HFFc6 (cell line): ENCODE data around the gene ERC2. TPM values are rescaled to one million over a fixed set of nuclear protein-coding genes. Genes with fewer than 3 reads are reported as not detected.

Experiments used
- DNase-seq: peaks from one replicate; pipeline ENCODE4 v3.0.0-alpha.2; 2018
- H3K27ac Mint-ChIP-seq: 2 replicates; pipeline ENCODE4 v1.8.0; 2020; ENCODE audit warnings: mild to moderate bottlenecking, mixed read lengths
- H3K27me3 Mint-ChIP-seq: 2 replicates; pipeline ENCODE4 v1.8.0; 2021; ENCODE audit warnings: mild to moderate bottlenecking, moderate library complexity, mixed read lengths; ENCODE audit not compliant: insufficient read depth
- H3K36me3 Mint-ChIP-seq: 2 replicates; pipeline ENCODE4 v1.8.0; 2021; ENCODE audit warnings: low read depth, mixed read lengths
- H3K4me1 Mint-ChIP-seq: 2 replicates; pipeline ENCODE4 v1.8.0; 2020; ENCODE audit warnings: low read depth, mixed read lengths
- H3K4me3 Mint-ChIP-seq: 2 replicates; pipeline ENCODE4 v1.8.0; 2020; ENCODE audit warnings: mild to moderate bottlenecking, moderate library complexity, mixed read lengths
- H3K9me3 Mint-ChIP-seq: 2 replicates; pipeline ENCODE4 v1.8.0; 2020; ENCODE audit warnings: mild to moderate bottlenecking, mixed read lengths
- total RNA-seq, 6 experiments: library from RNA; stranded (reverse); fragmentation: NEBNext Ultra II Directional; extraction: Animal tissue kit (Norgen Biotek cat#: 25700); gene quantifications; 2 replicates in 1 of 6; 3 replicates in 5 of 6; pipeline ENCODE4 v1.2.3, GENCODE V29; 2021
- TF ChIP-seq, protein P1 (sequence below): fragments of 200-600 bp; sonication (generic); IDR thresholded peaks from 2 replicates; pipeline ENCODE4 v1.5.0; 2021; ENCODE audit warnings: antibody characterized with exemption, mild to moderate bottlenecking

The ERC2 gene
- total RNA-seq, 6 experiments from 2014 or later: 0.11 TPM; not detected in 5

DNA sequence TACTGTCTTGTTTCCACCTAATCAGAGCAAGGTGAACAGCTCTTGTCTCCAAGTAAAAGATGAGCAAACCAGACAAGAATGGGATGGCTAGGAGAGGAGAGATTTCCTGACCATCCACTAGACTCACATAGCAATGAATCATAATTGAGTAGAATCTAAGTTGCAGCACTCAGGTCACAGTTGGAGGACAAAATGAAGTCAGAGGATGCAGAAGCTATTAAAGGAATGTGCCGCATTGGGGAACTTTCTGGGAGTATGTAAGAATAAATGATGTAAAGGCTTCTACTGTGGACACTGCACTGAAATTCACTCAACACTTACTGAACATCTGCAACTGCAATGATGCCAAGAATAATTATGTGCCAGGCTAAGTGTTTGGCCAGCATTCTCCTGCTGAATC is 763.7 kb downstream of the ERC2 start:
- H3K4me1 Mint-ChIP-seq: peaks cover 51% of the 10 kb centered on the region
- no peak overlapping the region; the same call in 1 of the 2 replicates for H3K4me3 Mint-ChIP-seq
- DNase-seq: peak; percentile 72
- peak overlapping the region; percentile 71 for H3K27ac Mint-ChIP-seq
- no peaks in the 10 kb centered on the region for H3K36me3 Mint-ChIP-seq
- TF ChIP-seq, protein P1, sequence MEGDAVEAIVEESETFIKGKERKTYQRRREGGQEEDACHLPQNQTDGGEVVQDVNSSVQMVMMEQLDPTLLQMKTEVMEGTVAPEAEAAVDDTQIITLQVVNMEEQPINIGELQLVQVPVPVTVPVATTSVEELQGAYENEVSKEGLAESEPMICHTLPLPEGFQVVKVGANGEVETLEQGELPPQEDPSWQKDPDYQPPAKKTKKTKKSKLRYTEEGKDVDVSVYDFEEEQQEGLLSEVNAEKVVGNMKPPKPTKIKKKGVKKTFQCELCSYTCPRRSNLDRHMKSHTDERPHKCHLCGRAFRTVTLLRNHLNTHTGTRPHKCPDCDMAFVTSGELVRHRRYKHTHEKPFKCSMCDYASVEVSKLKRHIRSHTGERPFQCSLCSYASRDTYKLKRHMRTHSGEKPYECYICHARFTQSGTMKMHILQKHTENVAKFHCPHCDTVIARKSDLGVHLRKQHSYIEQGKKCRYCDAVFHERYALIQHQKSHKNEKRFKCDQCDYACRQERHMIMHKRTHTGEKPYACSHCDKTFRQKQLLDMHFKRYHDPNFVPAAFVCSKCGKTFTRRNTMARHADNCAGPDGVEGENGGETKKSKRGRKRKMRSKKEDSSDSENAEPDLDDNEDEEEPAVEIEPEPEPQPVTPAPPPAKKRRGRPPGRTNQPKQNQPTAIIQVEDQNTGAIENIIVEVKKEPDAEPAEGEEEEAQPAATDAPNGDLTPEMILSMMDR: no peak
- no peaks in the 10 kb centered on the region for H3K9me3 Mint-ChIP-seq
- H3K27me3 Mint-ChIP-seq: no peaks in the 10 kb centered on the region; the same call in 1 of the 2 replicates

GRCh38 chr3:55702822-55703221 is 765.4 kb downstream of the ERC2 start:
- Mint-ChIP-seq H3K4me3 (no peak overlapping the region), H3K4me1 (peaks cover 57% of the 10 kb centered on the region), H3K27me3 (peaks cover 2% of the 10 kb centered on the region), H3K27ac (no peak overlapping the region), H3K9me3 (no peaks in the 10 kb centered on the region), H3K36me3 (no peaks in the 10 kb centered on the region)
- TF ChIP-seq, protein P1: no peak
- DNase-seq: no peak

GRCh38 chr3:55701997-55702396 is 766.3 kb downstream of the ERC2 start:
- no peak overlapping the region; the same call in 1 of the 2 replicates for H3K27ac Mint-ChIP-seq
- no peak for DNase-seq
- H3K4me3 Mint-ChIP-seq: no peak overlapping the region
- TF ChIP-seq, protein P1: no peak
- H3K9me3 Mint-ChIP-seq: no peaks in the 10 kb centered on the region
- H3K27me3 Mint-ChIP-seq: peaks cover 4% of the 10 kb centered on the region
- no peaks in the 10 kb centered on the region for H3K36me3 Mint-ChIP-seq
- peaks cover 61% of the 10 kb centered on the region for H3K4me1 Mint-ChIP-seq

DNA sequence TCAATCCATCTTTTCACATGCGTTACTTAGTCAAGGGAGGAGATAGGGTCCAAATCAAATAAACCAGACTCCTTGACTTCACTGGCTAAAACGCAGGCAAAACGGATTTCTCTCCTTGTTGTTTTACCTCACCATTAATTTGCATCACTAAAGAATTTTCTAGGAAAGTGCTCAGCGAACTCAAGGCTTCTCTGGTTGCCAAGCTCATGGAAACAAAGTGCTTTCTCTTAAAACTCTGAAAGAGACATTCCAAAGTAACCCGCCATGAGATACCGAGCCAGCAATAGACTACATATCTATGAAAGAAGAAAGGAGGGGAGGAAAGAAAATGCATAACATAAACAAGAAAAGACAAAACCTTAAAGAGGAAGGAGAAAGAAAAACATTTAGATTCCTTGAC is 769.4 kb downstream of the ERC2 start:
- no peaks in the 10 kb centered on the region for H3K36me3 Mint-ChIP-seq
- H3K4me1 Mint-ChIP-seq: peaks cover 43% of the 10 kb centered on the region
- H3K27me3 Mint-ChIP-seq: peaks cover 4% of the 10 kb centered on the region
- TF ChIP-seq, protein P1: no peak
- DNase-seq: no peak
- H3K4me3 Mint-ChIP-seq: peak overlapping the region; percentile 39; the same call in 1 of the 2 replicates
- H3K9me3 Mint-ChIP-seq: no peaks in the 10 kb centered on the region
- H3K27ac Mint-ChIP-seq: no peak overlapping the region

DNA sequence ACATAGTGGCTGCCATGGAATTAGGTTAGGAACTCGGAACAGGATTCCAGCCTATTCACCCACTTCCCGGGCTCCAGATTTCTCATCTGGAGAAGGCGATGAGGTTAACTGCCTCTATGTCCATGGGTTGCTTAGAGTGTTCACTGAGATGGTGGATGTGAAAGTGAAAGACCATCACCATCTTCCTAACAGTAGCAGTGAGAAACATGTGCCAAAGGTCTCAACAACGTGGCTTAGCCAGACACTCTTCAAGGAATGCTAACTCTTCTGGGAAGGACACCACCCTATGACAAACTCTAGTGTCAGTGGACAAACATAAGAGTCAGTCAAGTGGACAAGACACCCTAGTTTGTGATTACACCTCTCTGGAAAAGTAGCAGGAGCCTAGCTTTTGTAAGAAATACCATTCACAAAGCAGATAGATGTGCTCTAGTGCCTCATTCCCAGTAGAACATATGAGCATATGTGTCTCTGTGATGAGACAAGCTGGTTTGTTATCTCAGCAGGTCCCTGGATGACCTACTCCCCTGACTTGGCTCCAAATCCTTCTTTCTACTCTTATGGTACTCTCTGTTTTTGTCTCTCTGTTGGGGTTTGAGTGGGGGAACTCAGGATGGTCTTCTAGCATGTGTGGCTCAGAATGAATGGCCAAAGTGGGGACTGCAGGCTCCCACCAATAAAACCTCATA is 770.9 kb downstream of the ERC2 start:
- H3K9me3 Mint-ChIP-seq: no peaks in the 10 kb centered on the region
- peaks cover 45% of the 10 kb centered on the region; the same call in 1 of the 2 replicates for H3K4me1 Mint-ChIP-seq
- H3K36me3 Mint-ChIP-seq: no peaks in the 10 kb centered on the region
- DNase-seq: no peak
- H3K4me3 Mint-ChIP-seq: no peak overlapping the region
- TF ChIP-seq, protein P1: no peak
- no peak overlapping the region for H3K27ac Mint-ChIP-seq
- peaks cover 4% of the 10 kb centered on the region for H3K27me3 Mint-ChIP-seq
